Heart left ventricle (tissue), 16 donors: Measurements from ENCODE around the gene UBE4B. TPM values are rescaled to one million over a fixed set of nuclear protein-coding genes. Genes with fewer than 3 reads are reported as not detected.
A peak's percentile ranks its signal among the peaks of the same experiment; 100 is the strongest.

ENCODE experiments used
- ATAC-seq, 4 donors: fragments of 200-7000 bp; cut with Tn5 transposase; one replicate each; pipeline ENCODE4 v1.9.1; 2020 to 2022; ENCODE audit warnings: moderate library complexity in 4 of 4, mild to moderate bottlenecking in 3 of 4, moderate number of reproducible peaks in 1 of 4
- DNase-seq, 5 donors: peaks; one replicate each; pipeline ENCODE4 v3.0.0-alpha.2; 2020
- H3K27ac ChIP-seq, 12 donors: fragments of 200-600 bp; sonication (generic) in 4 of 12; one replicate each; pipeline versions ENCODE4 v1.5.0 to v1.8.0; 2016 to 2022; ENCODE audit warnings: mild to moderate bottlenecking in 2 of 12
- H3K27me3 ChIP-seq, 9 donors: fragments of 200-600 bp; sonication (generic) in 2 of 9; one replicate each; pipeline versions ENCODE4 v1.5.1 to v1.8.0; 2016 to 2022; ENCODE audit warnings: mild to moderate bottlenecking in 3 of 9
- H3K36me3 ChIP-seq, 9 donors: fragments of 200-600 bp; sonication (generic) in 2 of 9; one replicate each; pipeline versions ENCODE4 v1.5.0 to v1.8.0; 2018 to 2022; ENCODE audit warnings: mild to moderate bottlenecking in 2 of 9
- H3K4me1 ChIP-seq, 12 donors: fragments of 200-600 bp; sonication (generic) in 4 of 12; one replicate each; pipeline versions ENCODE4 v1.5.0 to v1.8.0; 2016 to 2022; ENCODE audit warnings: mild to moderate bottlenecking in 3 of 12
- H3K4me3 ChIP-seq, 12 donors: fragments of 200-600 bp; sonication (generic) in 4 of 12; one replicate each; pipeline versions ENCODE4 v1.5.0 to v1.8.0; 2017 to 2022; ENCODE audit warnings: mild to moderate bottlenecking in 9 of 12, moderate library complexity in 4 of 12
- H3K9me3 ChIP-seq, 12 donors: fragments of 200-600 bp; sonication (generic) in 4 of 12; one replicate each; pipeline versions ENCODE4 v1.5.0 to v1.8.0; 2016 to 2022; ENCODE audit warnings: mild to moderate bottlenecking in 1 of 12
- CTCF ChIP-seq, 12 donors: fragments of 200-600 bp; sonication (generic) in 4 of 12; IDR thresholded peaks; one replicate each; pipeline versions ENCODE4 v1.5.0 to v1.8.0; 2018 to 2022; ENCODE audit warnings: antibody characterized with exemption in 12 of 12, mild to moderate bottlenecking in 5 of 12
- POLR2A ChIP-seq, 2 donors: fragments of 450-650 bp; IDR thresholded peaks; one replicate each; pipeline ENCODE4 v1.6.1; 2017; ENCODE audit warnings: antibody characterized with exemption in 2 of 2, mild to moderate bottlenecking in 2 of 2, moderate library complexity in 2 of 2
- WGBS, 4 donors: extraction: QIAGEN DNeasy Blood & Tissue Kit in 2 of 4; methylation state at CpG; one replicate each; pipeline versions ENCODE4 v1.1.5 to v1.1.7; 2013 to 2018; 5-methylcytosine and 5-hydroxymethylcytosine counted together
- intact Hi-C, 10 donors: fragments of 100-400 bp; cut with DNase I; formaldehyde crosslinking; loops; one replicate each; pipeline versions ENCODE4 v1.11.1 to v1.14.2; 2022
- polyA plus RNA-seq, 2 donors: library from polyadenylated mRNA; stranded (reverse); fragments of 200-250 nt; gene quantifications; one replicate each; pipeline ENCODE4 v1.2.3, GENCODE V29; 2013
- total RNA-seq, 9 donors: library from RNA; depleted of rRNA in 2 of 9; stranded (reverse); fragments of >200 nt in 2 of 9; fragmentation: NEBNext Ultra II Directional in 3 of 9; extraction: Animal tissue kit (Norgen Biotek cat#: 25700) in 3 of 9; gene quantifications; one replicate each; pipeline versions ENCODE4 v1.1.0 to v1.2.4, GENCODE V29; 2016 to 2023
- donor health status: ischemic (EF 13 %, LVEDD 7.1; RV severe dilation, severe dysfunction).
- donor health status: healthy with polysubstance abuse.
- donor health status: DM: no; HTN: yes; CAD: no.
- donor health status: DM: no; HTN: no; CAD: no.
- donor health status: ischemic (EF 25% LVEDD 6.9; RV normal size, moderate dysfunction).
- donor health status: ischemic (EF 25% LVEDD 5.7; RV mildly dilated, moderate dysfunction).
- donor health status: healthy.
- donor health status: DM: yes; HTN: yes; CAD: no.
- donor health status: ischemic (EF 35%, LVEDD 5.7; RV mildly dilated, moderate dysfunction).
- donor health status: nonischemic (EF 11% LVEDD 7.7; RV severe dilation, severe dysfunction).
- donor health status: DM: yes; HTN: yes; CAD: no.
- donor health status: PGD.
- donor health status: ischemic (EF 29% LVEDD 5.4; RV normal size, mild dysfunction).
- donor health status: nonischemic (EF 23%, LVEDD 6.1; RV moderate dilation, normal function).

The UBE4B gene
- total and polyA plus RNA-seq, 11 donors, result 18.5 to 132 (median 67.3) TPM

- peaks cover 0 to 6% (median 0%) of the 10 kb centered on the region in 9 donors for H3K36me3 ChIP-seq
- H3K4me1 ChIP-seq, result peaks cover 0 to 44% (median 24%) of the 10 kb centered on the region in 12 donors
- TF ChIP-seq CTCF (IDR thresholded peaks at IDR 0.05), result no peak
- TF ChIP-seq POLR2A (IDR thresholded peaks at IDR 0.05), result no peak
- 91 to 98% (median 96%) methylated on average over 5 of the region's 5 CpGs for WGBS, 4 donors
- intact Hi-C loops, result loop anchor here in 2 of 10 donors (5.0 kb wide), 1 partner anchor 37 kb away; no protein-coding TSS in a partner anchor
- no peaks in the 10 kb centered on the region for H3K27me3 ChIP-seq
- no peak overlapping the region for H3K4me3 ChIP-seq
- peak overlapping the region in 9 of 12 donors; percentile 24 to 87 (median 78) for H3K27ac ChIP-seq
- no peak for DNase-seq
- ATAC-seq, result no peak
- no peaks in the 10 kb centered on the region for H3K9me3 ChIP-seq
These were observed 43.0 kb upstream of the UBE4B start for GRCh38 chr1:9989773-9990172.

- no peak for TF ChIP-seq CTCF (IDR thresholded peaks at IDR 0.05)
- no peak for TF ChIP-seq POLR2A (IDR thresholded peaks at IDR 0.05)
- DNase-seq (peak in 4 of 5 donors; percentile 47 to 59 (median 53)), ATAC-seq (peak; percentile 56 to 86 (median 73))
- H3K9me3 ChIP-seq, result no peaks in the 10 kb centered on the region
- H3K27ac ChIP-seq, result peak overlapping the region in 11 of 12 donors; percentile 40 to 89 (median 79)
- H3K4me3 ChIP-seq, result peak overlapping the region in 2 of 12 donors; percentile 8 to 25
- WGBS, 4 donors, result 27 to 46% (median 39%) methylated on average over 2 of the region's 2 CpGs
- peaks cover 0 to 44% (median 22%) of the 10 kb centered on the region in 12 donors for H3K4me1 ChIP-seq
- intact Hi-C loops, result loop anchor here in 1 of 10 donors (5.0 kb wide), 1 partner anchor 39 kb away; no protein-coding TSS in a partner anchor
- peaks cover 0 to 4% (median 0%) of the 10 kb centered on the region in 9 donors for H3K36me3 ChIP-seq
- no peaks in the 10 kb centered on the region for H3K27me3 ChIP-seq
These were observed 41.8 kb upstream of the UBE4B start for GRCh38 chr1:9990944-9991343.

- Histone ChIP-seq H3K27me3 (peaks cover 0 to 16% (median 4%) of the 10 kb centered on the region in 9 donors), H3K9me3 (no peaks in the 10 kb centered on the region), H3K27ac (peak overlapping the region; percentile 40 to 89 (median 78)), H3K36me3 (no peaks in the 10 kb centered on the region), H3K4me3 (peak overlapping the region in 2 of 12 donors; percentile 10 to 26), H3K4me1 (peaks cover 0 to 52% (median 26%) of the 10 kb centered on the region in 12 donors)
- intact Hi-C loops, result loop anchor here in 1 of 10 donors (5.0 kb wide), 1 partner anchor 41 kb away; no protein-coding TSS in a partner anchor
- peak in 3 of 4 donors; percentile 48 to 83 (median 48) for ATAC-seq
- TF ChIP-seq CTCF (IDR thresholded peaks at IDR 0.05), result no peak
- peak in 1 of 2 donors; percentile 33 for TF ChIP-seq POLR2A (IDR thresholded peaks at IDR 0.05)
- WGBS, 4 donors, result 53 to 74% (median 62%) methylated on average over 5 of the region's 5 CpGs
- DNase-seq, result peak in 2 of 5 donors; percentile 14 to 22
These were observed 39.8 kb upstream of the UBE4B start for GRCh38 chr1:9992910-9993309.

- peak overlapping the region; percentile 40 to 89 (median 78) for H3K27ac ChIP-seq
These were observed 39.1 kb upstream of the UBE4B start for GRCh38 chr1:9993561-9994075.

More at GRCh38 chr1:9993561-9994075, 39.1 kb upstream of the UBE4B start:
- no peaks in the 10 kb centered on the region for H3K9me3 ChIP-seq
- intact Hi-C loops, result loop anchor here in 1 of 10 donors (5.0 kb wide), 1 partner anchor 41 kb away; no protein-coding TSS in a partner anchor
- H3K36me3 ChIP-seq, result no peaks in the 10 kb centered on the region
- H3K4me3 ChIP-seq, result no peak overlapping the region
- no peak for TF ChIP-seq POLR2A (IDR thresholded peaks at IDR 0.05)
- peaks cover 0 to 22% (median 5%) of the 10 kb centered on the region in 9 donors for H3K27me3 ChIP-seq
- no peak for DNase-seq
- WGBS, 4 donors, result 70 to 81% (median 75%) methylated on average over 7 of the region's 7 CpGs
- ATAC-seq, result no peak
- peaks cover 0 to 55% (median 26%) of the 10 kb centered on the region in 12 donors for H3K4me1 ChIP-seq
